Activated B cell treated with CpG ODN at 0.5 μM for 24 hours (primary cell): Measurements from ENCODE around the gene GNMT. TPM values are rescaled to one million over a fixed set of nuclear protein-coding genes. Genes with fewer than 3 reads are reported as not detected.
"Not testable (repeated sequence)": the region's sequence is repeated elsewhere in the genome, so short reads cannot be mapped to it uniquely, and the experiment has no call there.

Experiments used
- ATAC-seq: fragments of 200-7000 bp; cut with Tn5 transposase; one replicate; pipeline ENCODE4 v1.10.0; 2021; ENCODE audit warnings: low read depth, mild to moderate bottlenecking, moderate library complexity
- CTCF ChIA-PET: fragments of 350-600 bp; sonication (Branson Sonifier 250); formaldehyde crosslinking; loops from one replicate; lab custom pipeline; 2021; ENCODE audit warnings: antibody characterized with exemption; lab: Charles Lee
- POLR2A ChIA-PET: fragments of 350-600 bp; sonication (Branson Sonifier 250); formaldehyde crosslinking; loops from one replicate; lab custom pipeline; 2021; ENCODE audit warnings: antibody characterized with exemption; lab: Charles Lee
- DNase-seq: peaks from one replicate; pipeline ENCODE4 v3.0.0; 2022
- H3K27ac Mint-ChIP-seq: one replicate; pipeline ENCODE4 v1.8.0; 2020; ENCODE audit warnings: mixed read lengths
- H3K27me3 Mint-ChIP-seq: one replicate; pipeline ENCODE4 v1.8.0; 2021; ENCODE audit warnings: mixed read lengths
- H3K36me3 Mint-ChIP-seq: one replicate; pipeline ENCODE4 v1.8.0; 2021; ENCODE audit warnings: low read depth, mixed read lengths
- H3K4me1 Mint-ChIP-seq: one replicate; pipeline ENCODE4 v1.8.0; 2021; ENCODE audit warnings: mixed read lengths
- H3K4me3 Mint-ChIP-seq: one replicate; pipeline ENCODE4 v1.8.0; 2020; ENCODE audit warnings: mild to moderate bottlenecking, mixed read lengths
- H3K9me3 Mint-ChIP-seq: one replicate; pipeline ENCODE4 v1.8.0; 2020; ENCODE audit warnings: mixed read lengths
- intact Hi-C: fragments of 100-400 bp; cut with micrococcal nuclease; formaldehyde crosslinking; loops from one replicate; pipeline ENCODE4 v1.15.1; 2024
- total RNA-seq: library from RNA; stranded (reverse); gene quantifications from 2 replicates; pipeline ENCODE4 v1.2.3, GENCODE V29; 2022
- TF ChIP-seq, protein P1 (sequence below): fragments of 200-600 bp; IDR thresholded peaks from one replicate; pipeline ENCODE4 v1.8.0; 2022; ENCODE audit warnings: antibody characterized with exemption, mild to moderate bottlenecking

The GNMT gene
- total RNA-seq, 1 donor from 2014 or later, result 2.3 TPM

DNA sequence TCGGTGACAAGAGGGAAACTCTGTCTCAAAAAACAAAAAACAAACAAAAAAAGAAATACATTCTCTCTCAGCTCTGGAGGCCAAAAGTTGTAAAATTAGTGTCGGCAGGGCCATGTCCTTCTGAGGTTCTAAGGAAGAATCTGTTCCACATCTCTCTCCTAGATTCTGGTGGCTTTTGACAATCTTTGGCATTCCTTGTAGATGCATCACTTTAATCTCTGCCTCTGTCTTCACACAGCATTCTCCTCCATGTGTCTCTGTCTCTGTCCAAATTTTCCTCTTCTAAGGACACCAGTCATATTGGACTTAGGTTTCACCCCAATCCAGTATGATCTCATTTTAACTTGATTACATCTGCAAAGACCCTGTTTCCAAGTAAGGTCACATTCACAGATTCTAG is 32.9 kb downstream of the GNMT start:
- DNase-seq, result no peak
- Mint-ChIP-seq H3K27me3 (no peaks in the 10 kb centered on the region), H3K36me3 (peaks cover 23% of the 10 kb centered on the region), H3K9me3 (no peaks in the 10 kb centered on the region), H3K4me3 (no peak overlapping the region), H3K27ac (no peak overlapping the region), H3K4me1 (peaks cover 2% of the 10 kb centered on the region)
- ChIA-PET POLR2A (no interaction called here), CTCF (no interaction called here)
- ATAC-seq, result no peak
- TF ChIP-seq, protein P1, sequence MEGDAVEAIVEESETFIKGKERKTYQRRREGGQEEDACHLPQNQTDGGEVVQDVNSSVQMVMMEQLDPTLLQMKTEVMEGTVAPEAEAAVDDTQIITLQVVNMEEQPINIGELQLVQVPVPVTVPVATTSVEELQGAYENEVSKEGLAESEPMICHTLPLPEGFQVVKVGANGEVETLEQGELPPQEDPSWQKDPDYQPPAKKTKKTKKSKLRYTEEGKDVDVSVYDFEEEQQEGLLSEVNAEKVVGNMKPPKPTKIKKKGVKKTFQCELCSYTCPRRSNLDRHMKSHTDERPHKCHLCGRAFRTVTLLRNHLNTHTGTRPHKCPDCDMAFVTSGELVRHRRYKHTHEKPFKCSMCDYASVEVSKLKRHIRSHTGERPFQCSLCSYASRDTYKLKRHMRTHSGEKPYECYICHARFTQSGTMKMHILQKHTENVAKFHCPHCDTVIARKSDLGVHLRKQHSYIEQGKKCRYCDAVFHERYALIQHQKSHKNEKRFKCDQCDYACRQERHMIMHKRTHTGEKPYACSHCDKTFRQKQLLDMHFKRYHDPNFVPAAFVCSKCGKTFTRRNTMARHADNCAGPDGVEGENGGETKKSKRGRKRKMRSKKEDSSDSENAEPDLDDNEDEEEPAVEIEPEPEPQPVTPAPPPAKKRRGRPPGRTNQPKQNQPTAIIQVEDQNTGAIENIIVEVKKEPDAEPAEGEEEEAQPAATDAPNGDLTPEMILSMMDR, result no peak
- intact Hi-C loops, result no loop called here

DNA sequence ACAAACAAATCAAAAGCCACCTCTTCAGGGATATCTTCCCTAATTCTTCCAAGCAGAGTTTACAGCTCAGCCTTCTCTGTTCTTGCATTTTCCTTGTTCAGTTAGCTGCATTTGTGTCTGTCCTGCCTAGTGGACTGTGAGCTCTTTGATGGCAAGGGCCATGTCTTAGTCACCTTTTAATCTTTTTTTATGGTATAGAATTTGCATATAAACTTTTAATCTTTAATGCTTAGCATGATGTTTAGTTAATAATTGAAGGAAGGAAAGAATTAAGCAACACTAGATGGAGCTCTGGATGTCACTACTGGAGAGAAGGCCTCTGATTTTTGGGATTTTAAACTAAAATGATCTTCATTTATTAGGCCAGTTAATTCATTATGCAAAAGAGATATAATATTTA is 36.0 kb downstream of the GNMT start:
- intact Hi-C loops, result no loop called here
- DNase-seq, result no peak
- H3K27me3 Mint-ChIP-seq, result no peaks in the 10 kb centered on the region
- ChIA-PET CTCF (no interaction called here), POLR2A (interaction anchor here (0.7 to 2.4 kb wide), 4 partner anchors 11 to 250 kb away, joined by 3 to 7 read pairs (median 4); partner anchors contain the start of gene PPP2R5D)
- ATAC-seq, result no peak
- TF ChIP-seq, protein P1, result no peak
- H3K36me3 Mint-ChIP-seq, result peaks cover 8% of the 10 kb centered on the region
- no peak overlapping the region for H3K27ac Mint-ChIP-seq
- no peak overlapping the region for H3K4me3 Mint-ChIP-seq
- H3K4me1 Mint-ChIP-seq, result peaks cover 2% of the 10 kb centered on the region
- H3K9me3 Mint-ChIP-seq, result no peaks in the 10 kb centered on the region

DNA sequence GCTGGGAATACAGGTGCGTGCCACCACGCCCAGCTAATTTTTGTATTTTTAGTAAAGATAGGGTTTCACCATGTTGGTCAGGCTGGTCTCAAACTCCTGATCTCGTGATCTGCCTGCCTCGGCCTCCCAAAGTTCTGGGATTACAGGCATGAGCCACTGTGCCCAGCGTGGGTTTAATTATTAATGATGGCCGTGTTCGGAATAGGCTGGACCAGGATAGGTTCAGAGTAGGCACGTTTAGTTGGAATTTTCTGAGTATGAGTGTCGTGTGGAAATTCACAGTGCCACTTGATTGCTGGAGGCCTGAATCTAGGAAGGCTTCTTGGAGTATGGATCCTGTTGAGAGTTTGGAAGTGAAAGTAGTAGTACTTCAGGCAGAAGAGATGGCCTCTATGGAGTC is 37.7 kb downstream of the GNMT start:
- intact Hi-C loops, DNase-seq, H3K4me3 Mint-ChIP-seq, H3K9me3 Mint-ChIP-seq, H3K27ac Mint-ChIP-seq, H3K36me3 Mint-ChIP-seq, H3K27me3 Mint-ChIP-seq, POLR2A ChIA-PET, ATAC-seq, CTCF ChIA-PET, H3K4me1 Mint-ChIP-seq: not testable (repeated sequence)

DNA sequence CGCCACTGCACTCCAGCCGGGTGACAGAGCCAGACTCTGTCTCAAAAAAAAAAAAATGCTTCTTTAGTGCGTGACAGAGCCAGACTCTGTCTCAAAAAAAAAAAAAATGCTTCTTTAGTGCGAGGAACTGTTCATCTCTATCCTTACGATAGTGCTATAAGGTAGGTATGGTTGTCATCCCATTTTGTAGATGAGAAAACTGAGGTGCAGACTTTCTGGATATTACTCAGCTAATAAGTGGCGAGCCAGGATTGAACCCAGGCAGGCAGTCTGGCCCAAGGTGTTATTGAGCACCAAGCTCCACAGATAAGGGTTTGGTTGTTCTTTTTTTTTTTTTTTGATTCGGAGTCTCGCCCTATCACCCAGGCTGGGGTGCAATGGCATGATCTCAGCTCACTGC is 41.3 kb downstream of the GNMT start:
- POLR2A ChIA-PET, result no interaction called here
- TF ChIP-seq, protein P1, result no peak
- ATAC-seq (no peak), DNase-seq (no peak)
- CTCF ChIA-PET, result interaction anchor here (0.7 kb wide), 1 partner anchor 23 kb away, joined by 7 read pairs; no protein-coding TSS in a partner anchor
- Mint-ChIP-seq H3K27me3 (no peaks in the 10 kb centered on the region), H3K9me3 (no peaks in the 10 kb centered on the region), H3K4me1 (no peaks in the 10 kb centered on the region), H3K36me3 (peaks cover 12% of the 10 kb centered on the region), H3K4me3 (no peak overlapping the region), H3K27ac (no peak overlapping the region)
- intact Hi-C loops, result no loop called here

DNA sequence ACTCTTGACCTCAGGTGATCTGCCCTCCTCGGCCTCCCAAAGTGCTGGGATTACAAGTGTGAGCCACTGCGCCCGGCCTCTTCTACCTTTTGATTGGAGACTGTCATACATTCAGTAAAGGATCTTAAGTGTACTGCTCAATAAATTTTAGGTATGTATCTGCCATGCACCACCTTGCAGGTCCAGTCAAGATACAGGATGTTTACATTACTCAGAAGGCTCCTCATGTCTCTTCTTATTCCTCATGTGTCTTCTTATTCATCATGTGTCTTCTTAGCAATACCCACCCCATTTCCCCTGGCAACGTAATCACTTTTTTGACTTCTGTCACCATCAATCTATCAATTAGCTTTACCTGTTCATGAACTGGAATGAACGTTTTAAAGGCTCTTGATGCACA is 45.3 kb downstream of the GNMT start:
- Mint-ChIP-seq H3K27me3 (no peaks in the 10 kb centered on the region), H3K4me1 (peaks cover 9% of the 10 kb centered on the region), H3K4me3 (no peak overlapping the region), H3K36me3 (peaks cover 47% of the 10 kb centered on the region), H3K9me3 (no peaks in the 10 kb centered on the region), H3K27ac (no peak overlapping the region)
- ChIA-PET CTCF (no interaction called here), POLR2A (interaction anchor here (0.7 to 1.3 kb wide), 2 partner anchors 22 to 76 kb away, joined by 3 to 4 read pairs; partner anchors contain the start of gene CNPY3)
- ATAC-seq (no peak), DNase-seq (no peak)
- TF ChIP-seq, protein P1, result no peak
- intact Hi-C loops, result no loop called here

DNA sequence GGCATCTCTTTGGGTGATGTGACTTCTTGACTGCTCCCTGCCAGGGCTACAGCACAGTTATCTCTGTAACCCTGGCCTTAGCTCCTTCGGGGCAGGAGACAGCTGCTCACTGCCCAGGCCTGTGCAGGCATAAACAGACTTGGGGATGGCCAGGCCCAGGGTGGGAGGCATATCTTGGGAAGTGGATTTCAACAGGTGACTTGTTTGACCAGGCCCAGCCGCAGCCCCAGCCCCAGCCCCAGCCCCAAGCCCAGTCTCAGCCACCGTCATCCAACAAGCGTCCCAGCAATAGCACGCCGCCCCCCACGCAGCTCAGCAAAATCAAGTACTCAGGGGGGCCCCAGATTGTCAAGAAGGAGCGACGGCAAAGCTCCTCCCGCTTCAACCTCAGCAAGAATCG is 45.7 kb downstream of the GNMT start:
- Mint-ChIP-seq H3K27me3 (no peaks in the 10 kb centered on the region), H3K4me1 (peaks cover 9% of the 10 kb centered on the region), H3K27ac (no peak overlapping the region), H3K36me3 (peaks cover 50% of the 10 kb centered on the region), H3K4me3 (no peak overlapping the region), H3K9me3 (no peaks in the 10 kb centered on the region)
- TF ChIP-seq, protein P1, result no peak
- ChIA-PET CTCF (no interaction called here), POLR2A (interaction anchor here (1.3 kb wide), 1 partner anchor 76 kb away, joined by 3 read pairs; the partner anchor contains the start of gene CNPY3)
- intact Hi-C loops, result no loop called here
- no peak for DNase-seq
- no peak for ATAC-seq
